Cerebellar nuclear complex (tissue), 1 donor: ENCODE data around the gene IQGAP1.

Source experiments
- DNase-seq, 2 experiments: peaks; one replicate each; lab custom pipeline; 2025; lab: John Stamatoyannopoulos, UW

Gene IQGAP1

DNA sequence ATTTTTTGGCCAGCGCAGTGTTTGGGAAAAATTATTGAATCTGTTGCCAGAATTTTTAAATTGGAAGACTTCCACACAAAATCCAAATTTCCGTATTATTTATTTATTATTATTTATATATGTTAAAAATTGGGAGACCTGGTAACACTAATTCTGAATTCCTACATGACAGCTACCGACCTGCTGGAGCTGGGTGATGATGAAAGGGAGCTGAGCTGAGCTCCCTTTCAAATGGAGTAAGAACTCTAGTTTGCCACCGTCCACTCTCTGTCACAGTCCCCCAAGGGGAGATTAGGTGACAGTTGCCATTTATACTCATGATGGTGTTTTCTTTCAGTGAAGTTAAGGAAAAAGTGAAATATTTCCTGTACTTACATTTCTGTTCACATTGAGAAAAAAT, 143.1 kb downstream of the IQGAP1 start:
- DNase-seq = no peak

DNA sequence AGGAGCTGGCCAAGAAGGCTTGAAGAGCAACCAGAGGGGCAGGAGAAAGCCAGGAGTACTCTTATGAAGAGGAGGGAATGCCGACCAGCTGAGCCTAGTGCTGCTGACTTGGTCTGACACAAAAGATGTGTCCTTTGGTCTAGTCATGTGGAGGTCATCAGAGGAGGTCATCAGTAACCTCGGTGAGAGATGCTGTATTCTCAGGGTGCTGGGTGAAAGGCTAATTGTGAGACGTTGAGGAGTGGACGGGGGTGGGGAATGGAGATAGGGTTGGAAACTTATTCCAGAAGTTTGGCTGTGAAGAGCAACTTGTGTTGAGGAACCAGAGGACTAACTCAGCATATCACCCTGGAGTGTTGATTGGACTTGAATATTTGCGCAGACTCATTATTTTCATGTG, 147.2 kb downstream of the IQGAP1 start:
- DNase-seq = no peak

DNA sequence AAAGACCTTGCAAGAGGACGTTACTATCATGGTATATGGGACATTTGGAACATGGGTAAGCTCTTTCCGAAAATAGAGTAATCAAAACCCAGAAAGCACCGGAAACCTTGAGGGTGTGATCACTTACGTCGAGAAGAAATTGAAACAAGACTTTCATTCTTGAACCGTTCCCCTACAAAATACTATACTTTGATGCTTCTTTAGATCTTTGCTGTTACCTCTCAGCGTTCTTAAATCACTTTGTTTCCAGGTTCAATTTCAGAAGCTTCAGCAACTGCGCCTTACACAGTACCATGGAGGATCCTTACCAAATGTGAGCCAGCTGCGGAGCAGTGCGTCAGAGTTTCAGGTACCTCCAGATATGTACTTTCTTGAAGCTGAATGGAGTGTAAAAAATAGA, 151.7 kb downstream of the IQGAP1 start:
- no peak for DNase-seq

DNA sequence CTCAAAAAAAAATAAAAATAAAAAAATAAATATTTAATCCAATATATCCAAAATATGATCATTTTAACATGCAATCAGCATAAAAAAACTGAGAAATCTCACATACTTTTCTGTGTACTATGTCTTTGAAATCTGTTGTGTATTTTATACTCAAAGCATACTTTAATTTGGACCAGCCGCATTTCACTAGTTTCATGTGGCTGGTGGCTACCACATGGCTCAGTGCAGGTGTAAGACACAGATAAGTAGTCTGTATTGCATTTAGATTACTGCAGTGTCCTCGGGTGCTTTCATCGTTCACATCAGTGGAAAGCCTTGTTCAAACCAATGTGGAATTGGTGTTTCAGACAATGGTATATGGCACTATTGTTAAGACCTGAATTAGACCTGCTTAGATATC, 152.7 kb downstream of the IQGAP1 start:
- no peak for DNase-seq

DNA sequence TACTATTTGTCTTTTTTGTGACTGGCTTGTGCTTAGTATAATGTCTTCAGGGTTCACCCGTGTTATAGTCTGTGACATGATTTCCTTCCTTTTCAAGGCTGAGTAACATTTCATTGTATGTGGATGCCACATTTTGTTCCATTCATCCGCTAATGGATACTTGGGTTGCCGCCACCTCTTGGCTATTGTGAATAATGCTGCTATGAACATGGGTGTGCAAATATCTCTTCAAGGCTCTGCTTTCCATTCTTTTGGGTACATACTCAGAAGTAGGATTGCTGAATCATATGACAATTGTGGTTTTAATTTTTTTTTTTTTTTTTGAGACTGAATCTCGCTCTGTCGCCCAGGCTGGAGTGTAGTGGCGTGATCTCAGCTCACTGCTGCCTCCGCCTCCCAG, 157.1 kb downstream of the IQGAP1 start:
- no peak for DNase-seq

DNA sequence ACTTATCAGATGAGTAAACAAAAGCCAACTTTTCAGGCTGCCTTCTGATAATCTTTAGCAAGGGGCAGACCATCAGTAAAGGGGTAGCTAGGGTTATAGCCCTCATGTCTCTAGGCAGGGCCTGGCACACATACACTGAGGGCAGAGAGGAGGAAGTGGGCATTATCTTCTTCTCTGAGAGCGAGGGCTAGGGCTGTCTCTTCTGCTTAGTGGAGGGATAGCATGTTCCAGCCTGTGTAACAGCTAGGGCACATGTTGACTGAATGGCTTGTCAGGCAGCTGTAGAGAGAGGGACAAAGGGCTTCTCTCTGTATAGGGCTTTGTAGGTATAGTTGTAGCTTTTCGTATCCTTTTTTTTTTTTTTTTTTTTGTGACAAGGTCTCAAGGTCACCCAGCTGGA, 159.5 kb downstream of the IQGAP1 start:
- no peak for DNase-seq

DNA sequence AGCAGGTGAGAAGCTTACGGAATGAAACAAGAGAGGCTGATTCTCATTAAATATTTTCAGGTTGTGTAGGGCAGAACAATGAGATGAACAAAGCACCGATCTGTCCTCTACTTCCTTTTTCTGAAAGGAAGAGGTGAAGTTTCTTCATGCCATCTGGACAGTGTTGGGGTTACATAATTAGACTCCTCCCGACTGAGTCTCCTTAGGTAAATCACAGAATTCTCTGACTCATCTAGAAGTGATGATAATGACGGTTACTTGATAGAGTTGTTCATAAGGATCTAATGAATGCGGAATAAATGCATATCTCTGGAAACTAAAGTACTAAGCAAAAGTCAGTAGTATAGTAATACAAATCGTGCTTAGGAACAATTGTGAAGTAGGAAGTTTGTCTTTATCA, 162.9 kb downstream of the IQGAP1 start:
- DNase-seq = no peak
